HG02763 (cell line): ENCODE data around the gene FBXO30.

ENCODE experiments used
- ATAC-seq: cut with Tn5 transposase; IDR thresholded peaks from one replicate; pipeline ENCODE4 v1.9.1; 2021; ENCODE audit warnings: mild to moderate bottlenecking, moderate library complexity; ENCODE audit not compliant: unreplicated experiment

FBXO30 gene, protein sequence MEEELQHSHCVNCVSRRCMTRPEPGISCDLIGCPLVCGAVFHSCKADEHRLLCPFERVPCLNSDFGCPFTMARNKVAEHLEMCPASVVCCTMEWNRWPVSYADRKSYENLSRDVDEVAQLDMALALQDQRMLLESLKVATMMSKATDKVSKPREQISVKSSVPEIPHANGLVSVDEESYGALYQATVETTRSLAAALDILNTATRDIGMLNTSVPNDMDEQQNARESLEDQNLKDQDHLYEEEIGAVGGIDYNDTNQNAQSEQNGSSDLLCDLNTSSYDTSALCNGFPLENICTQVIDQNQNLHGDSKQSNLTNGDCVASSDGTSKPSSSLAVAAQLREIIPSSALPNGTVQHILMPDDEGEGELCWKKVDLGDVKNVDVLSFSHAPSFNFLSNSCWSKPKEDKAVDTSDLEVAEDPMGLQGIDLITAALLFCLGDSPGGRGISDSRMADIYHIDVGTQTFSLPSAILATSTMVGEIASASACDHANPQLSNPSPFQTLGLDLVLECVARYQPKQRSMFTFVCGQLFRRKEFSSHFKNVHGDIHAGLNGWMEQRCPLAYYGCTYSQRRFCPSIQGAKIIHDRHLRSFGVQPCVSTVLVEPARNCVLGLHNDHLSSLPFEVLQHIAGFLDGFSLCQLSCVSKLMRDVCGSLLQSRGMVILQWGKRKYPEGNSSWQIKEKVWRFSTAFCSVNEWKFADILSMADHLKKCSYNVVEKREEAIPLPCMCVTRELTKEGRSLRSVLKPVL

GRCh38 chr6:145814501-145815308, at the start of gene FBXO30:
FBXO30 (minus strand) TSS chr6:145814795; CDS start chr6:145806405, 8,390 bp downstream.
- peak; percentile 78 for ATAC-seq

- ATAC-seq, result peak; percentile 28
These were observed 49.5 kb upstream of the FBXO30 start for GRCh38 chr6:145863988-145864616.

DNA sequence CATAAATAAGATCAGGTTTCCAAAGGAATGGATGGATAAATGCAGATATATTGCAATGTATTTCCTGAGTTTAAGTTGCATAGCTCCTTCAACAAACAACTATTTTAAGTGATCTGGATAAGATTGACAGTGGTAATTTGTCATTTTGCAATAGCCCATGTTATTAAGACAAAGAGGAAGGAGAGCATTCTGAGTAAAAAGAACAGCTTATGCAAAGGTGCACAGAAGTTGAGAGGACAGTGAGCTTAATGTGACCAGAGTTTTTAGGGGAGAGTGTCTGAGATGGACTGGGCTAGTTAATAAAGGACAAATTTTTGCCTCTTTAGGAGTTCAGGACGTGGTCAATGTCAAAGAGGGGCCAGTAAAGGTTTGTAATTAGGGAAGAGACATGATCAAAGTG, 48.8 kb upstream of the FBXO30 start:
- no peak for ATAC-seq

DNA sequence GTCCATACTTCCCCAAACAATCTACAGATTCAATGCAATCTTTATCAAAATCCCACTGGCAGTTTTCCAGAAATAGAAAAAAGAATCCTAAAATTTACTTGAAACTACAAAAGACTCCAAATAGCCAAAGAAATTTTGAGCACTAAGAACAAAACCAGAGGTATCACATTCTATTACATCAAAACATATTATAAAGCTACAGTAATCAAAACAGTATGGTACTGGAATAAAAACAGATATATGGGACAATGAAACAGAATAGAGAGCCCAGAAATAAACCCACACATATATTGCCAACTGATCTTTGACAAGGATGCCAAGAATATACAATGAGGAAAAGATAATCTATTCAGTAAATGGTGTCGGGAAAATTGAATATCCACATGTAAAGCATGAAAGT, 46.0 kb upstream of the FBXO30 start:
- ATAC-seq, result no peak

DNA sequence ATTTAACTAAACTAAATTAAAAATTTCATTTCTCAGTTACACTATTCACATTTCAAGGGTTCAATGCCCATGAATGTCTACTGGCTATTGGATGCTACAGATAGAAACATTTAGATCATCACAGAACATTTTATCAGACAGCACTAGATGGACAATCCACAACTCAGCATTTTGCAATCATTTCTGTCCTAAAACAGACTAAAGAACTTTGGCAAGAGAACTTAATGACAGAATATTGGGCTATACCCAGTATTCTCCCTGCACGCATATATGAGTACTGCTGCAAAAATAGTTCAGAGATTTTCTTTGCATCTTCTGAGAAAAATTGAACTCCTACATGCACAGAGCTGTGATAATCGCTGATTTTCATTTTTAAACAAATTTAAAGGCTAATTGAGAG, 36.1 kb upstream of the FBXO30 start:
- ATAC-seq, result no peak

GRCh38 chr6:145848541-145848940, 33.9 kb upstream of the FBXO30 start:
- no peak for ATAC-seq

- ATAC-seq, result no peak
These were observed 31.0 kb upstream of the FBXO30 start for GRCh38 chr6:145845557-145845956.

- no peak for ATAC-seq
These were observed 30.4 kb upstream of the FBXO30 start for GRCh38 chr6:145844933-145845540.

DNA sequence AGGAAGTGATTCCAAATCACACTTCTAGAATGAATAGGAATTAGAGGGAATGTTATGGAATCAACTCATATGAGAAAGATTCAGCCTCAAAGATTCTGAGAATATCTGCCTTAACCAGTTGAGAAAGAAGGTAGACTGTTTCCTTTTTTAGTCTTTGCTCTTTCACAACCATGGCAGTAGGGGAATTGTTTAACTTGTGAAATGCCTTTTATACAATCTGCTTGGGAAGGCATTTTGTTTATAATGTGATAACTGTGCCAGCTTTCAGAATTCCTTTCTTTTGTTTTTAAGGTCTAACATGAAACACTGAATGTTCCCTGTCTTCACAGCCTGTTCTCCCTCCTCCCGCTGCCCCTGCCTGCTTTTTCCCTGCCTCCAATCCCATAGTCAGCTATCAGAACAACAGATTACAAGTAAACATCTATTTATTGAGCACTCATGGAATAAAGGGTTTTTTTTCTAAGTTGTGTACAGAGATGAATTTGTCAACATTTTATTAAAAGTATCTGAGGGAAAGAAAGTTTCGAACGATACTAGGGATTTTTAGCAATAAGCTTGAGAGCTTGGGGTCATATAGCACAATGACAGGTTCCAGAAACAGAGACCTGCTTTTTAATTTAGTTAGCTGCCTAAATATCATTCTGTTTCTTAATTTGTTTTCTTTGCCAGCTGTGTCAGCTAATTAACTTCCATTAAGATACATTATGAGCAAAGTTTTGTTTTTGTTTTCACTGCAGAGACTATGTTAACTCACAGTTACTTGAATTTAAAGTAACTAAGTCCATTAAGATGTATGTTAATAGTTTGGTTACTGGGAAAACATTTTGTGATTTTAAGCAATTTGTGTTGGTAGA, 28.3 kb upstream of the FBXO30 start:
- no peak for ATAC-seq

- no peak for ATAC-seq
These were observed 27.1 kb upstream of the FBXO30 start for GRCh38 chr6:145841668-145842067.

- no peak for ATAC-seq
These were observed 25.1 kb upstream of the FBXO30 start for GRCh38 chr6:145839653-145840052.

DNA sequence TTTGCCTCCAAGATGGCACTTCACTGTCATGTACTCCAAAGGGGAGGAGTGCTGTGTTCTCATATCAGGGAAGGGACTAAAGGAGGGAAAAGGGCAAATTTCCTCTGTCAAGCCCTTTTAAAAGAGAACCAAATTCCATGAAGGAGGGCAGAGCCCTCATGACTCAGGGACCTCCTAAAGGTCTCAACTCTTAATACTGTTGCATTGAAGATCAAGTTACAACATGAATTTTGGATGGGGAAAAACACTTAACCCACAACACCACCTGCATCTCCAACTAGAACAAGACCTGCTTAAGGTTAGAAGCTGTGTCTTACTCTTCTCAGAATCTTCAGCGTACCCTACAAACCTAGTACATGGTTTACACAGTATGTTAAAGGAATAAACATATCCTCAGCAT, 23.7 kb upstream of the FBXO30 start:
- ATAC-seq, result no peak

- no peak for ATAC-seq
These were observed 22.2 kb upstream of the FBXO30 start for GRCh38 chr6:145836772-145837171.

DNA sequence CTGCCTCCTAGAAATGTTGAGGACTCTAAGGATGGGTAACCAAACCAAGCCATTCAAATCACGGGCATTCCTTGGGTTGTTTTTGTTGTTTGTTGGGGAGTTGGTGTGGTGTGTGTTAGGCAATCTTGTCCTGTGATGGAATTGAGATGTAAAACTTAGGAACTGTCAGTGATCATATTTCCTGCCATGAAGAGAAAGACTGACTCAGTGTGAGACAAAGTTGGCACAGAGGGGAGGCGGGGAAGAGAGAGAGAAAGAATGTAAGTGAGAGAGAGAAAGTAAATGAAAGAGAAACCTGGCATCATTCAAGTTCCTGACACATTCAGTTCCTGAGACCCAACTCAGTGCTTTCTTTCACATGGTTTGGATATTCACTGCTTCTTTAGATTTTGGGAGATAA, 21.6 kb upstream of the FBXO30 start:
- ATAC-seq, result no peak

- ATAC-seq, result no peak
These were observed 16.0 kb upstream of the FBXO30 start for GRCh38 chr6:145830612-145831011.

DNA sequence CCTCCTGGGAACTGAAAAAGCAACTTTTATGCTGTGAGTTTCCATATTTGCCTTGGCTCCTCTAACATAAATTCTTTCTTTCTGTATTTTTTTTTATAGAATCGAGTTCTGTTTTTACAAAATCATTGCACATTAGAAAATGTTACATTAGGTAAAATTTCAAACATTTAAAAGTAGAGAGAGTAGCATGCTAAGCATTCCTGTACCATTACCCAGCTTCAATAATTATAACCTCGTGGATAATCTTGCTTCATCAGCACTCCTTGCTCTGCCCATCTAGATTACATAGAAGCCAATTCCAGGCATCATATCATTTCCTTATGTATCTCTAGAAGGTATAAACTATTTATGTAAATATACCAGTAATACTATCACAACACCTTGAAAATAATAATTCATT, 15.4 kb upstream of the FBXO30 start:
- no peak for ATAC-seq

DNA sequence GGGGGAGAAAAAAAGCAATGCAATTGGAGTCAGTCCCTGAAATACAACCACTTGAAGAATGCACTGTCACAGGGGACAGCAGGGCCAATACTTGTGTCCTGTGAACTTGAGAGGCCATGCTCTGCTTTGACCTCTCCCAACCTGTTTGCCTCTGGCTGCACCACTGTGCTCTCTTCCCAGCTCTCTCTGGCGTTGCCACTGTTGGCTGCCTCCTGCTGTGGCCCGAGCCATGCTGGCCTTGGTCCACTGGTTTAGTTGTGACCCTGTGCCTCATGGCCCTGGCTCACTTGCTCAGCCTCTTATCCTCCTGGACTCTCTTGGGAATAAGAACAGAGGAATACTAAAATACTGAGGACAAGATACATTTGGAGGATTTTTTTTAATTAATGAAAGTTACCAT, 14.5 kb upstream of the FBXO30 start:
- ATAC-seq, result no peak

GRCh38 chr6:145824344-145824743, 9.7 kb upstream of the FBXO30 start:
- no peak for ATAC-seq

DNA sequence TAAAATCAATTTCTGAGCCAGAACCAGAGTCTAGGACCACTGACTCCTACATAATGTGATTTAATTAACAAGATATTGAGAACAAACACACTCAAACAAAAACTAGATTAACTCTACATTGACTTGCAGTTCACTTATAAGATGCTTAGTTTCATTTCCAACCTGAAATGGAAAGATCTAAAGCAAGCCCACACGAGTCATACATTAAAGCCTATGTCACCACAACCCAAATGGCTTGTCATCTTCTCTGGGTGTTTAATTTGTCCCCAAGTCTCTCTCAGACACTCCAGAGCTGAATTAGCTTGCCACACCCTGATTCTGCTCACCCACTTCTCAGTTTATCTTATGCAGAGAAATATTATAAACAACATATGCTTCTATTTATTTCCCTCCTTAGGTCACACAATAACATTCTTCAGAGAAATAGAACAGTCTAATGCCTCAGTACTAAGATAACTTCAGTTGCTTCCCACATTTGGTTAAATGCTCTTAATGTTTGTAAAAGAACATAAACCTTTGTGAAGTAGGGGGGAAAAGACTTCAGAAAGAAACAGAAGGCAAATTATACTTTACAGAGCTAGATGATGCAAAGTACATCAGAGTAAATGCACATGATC, 8.8 kb upstream of the FBXO30 start:
- no peak for ATAC-seq
